Fibroblast of lung (primary cell): ENCODE results near the gene ENPP6. TPM values are rescaled to one million over a fixed set of nuclear protein-coding genes. Genes with fewer than 3 reads are reported as not detected.

Experiments
- DNase-seq, 2 donors: peaks; one replicate each; pipeline versions ENCODE4 v3.0.0 to v3.0.0-alpha.2; 2010; ENCODE audit warnings: low read depth in 2 of 2
- H2AFZ ChIP-seq: 2 replicates; pipeline ENCODE4 v1.5.1; 2012; ENCODE audit warnings: low read length, control low read depth, inconsistent platforms
- H3K27ac ChIP-seq: 2 replicates; pipeline ENCODE4 v1.5.1; 2011; ENCODE audit warnings: low read length, control low read depth; ENCODE audit not compliant: insufficient read depth
- H3K27me3 ChIP-seq: 2 replicates; pipeline ENCODE4 v1.5.1; 2011; ENCODE audit warnings: mild to moderate bottlenecking, low read length; ENCODE audit not compliant: control insufficient read depth, insufficient read depth
- H3K36me3 ChIP-seq: 2 replicates; pipeline ENCODE4 v1.5.1; 2011; ENCODE audit warnings: low read length; ENCODE audit not compliant: control insufficient read depth, insufficient read depth
- H3K4me1 ChIP-seq: 2 replicates; pipeline ENCODE4 v1.5.1; 2011; ENCODE audit warnings: low read length; ENCODE audit not compliant: control insufficient read depth, insufficient read depth; ENCODE audit errors: extremely low read depth
- H3K4me2 ChIP-seq: 2 replicates; pipeline ENCODE4 v1.5.1; 2011; ENCODE audit warnings: low read length, control low read depth; ENCODE audit not compliant: insufficient read depth; ENCODE audit errors: extremely low read depth
- H3K4me3 ChIP-seq, 4 experiments: fragments of 200-600 bp in 1 of 4; sonication (generic) in 1 of 4; replicated peaks in 1 of 4; 2 replicates each; pipeline ENCODE4 v1.5.1; 2011 to 2016; ENCODE audit warnings: low read length in 4 of 4, low read depth in 3 of 4, mild to moderate bottlenecking in 3 of 4, control low read depth in 2 of 4, inconsistent platforms in 1 of 4, mixed read lengths in 1 of 4; ENCODE audit not compliant: insufficient read depth in 1 of 4; ENCODE audit errors: control extremely low read depth in 1 of 4
- H3K79me2 ChIP-seq: 2 replicates; pipeline ENCODE4 v1.5.1; 2012; ENCODE audit warnings: mild to moderate bottlenecking, low read length, inconsistent platforms; ENCODE audit not compliant: control insufficient read depth, insufficient read depth
- H3K9ac ChIP-seq: 2 replicates; pipeline ENCODE4 v1.5.1; 2011; ENCODE audit warnings: mild to moderate bottlenecking, low read length, control low read depth; ENCODE audit not compliant: insufficient read depth
- H3K9me3 ChIP-seq: 2 replicates; pipeline ENCODE4 v1.5.1; 2012; ENCODE audit warnings: low read depth, low read length; ENCODE audit not compliant: control insufficient read depth, insufficient read depth
- H4K20me1 ChIP-seq: 2 replicates; pipeline ENCODE4 v1.5.1; 2011; ENCODE audit warnings: low read length; ENCODE audit not compliant: control insufficient read depth, insufficient read depth; ENCODE audit errors: extremely low read depth
- CTCF ChIP-seq, 2 donors: IDR thresholded peaks in 1 of 2; conservative IDR thresholded peaks in 1 of 2; 1 replicate in 1 of 2; 2 replicates in 1 of 2; pipeline ENCODE4 v1.5.1; 2011 to 2012; ENCODE audit warnings: low read length in 2 of 2, control low read depth in 1 of 2, inconsistent platforms in 1 of 2, low read depth in 1 of 2, mild to moderate bottlenecking in 1 of 2
- EZH2 ChIP-seq: IDR thresholded peaks from 2 replicates; pipeline ENCODE4 v1.5.1; 2012; ENCODE audit warnings: low read length, control low read depth, mild to moderate bottlenecking; ENCODE audit errors: missing control alignments
- polyA plus RNA-seq, 2 donors: library from polyadenylated mRNA; depleted of rRNA in 1 of 2; stranded (reverse) in 1 of 2; unstranded in 1 of 2; fragments of >200 nt; gene quantifications; 2 replicates each; pipeline ENCODE4 v1.2.1, GENCODE V29; 2011 to 2012; ENCODE audit warnings: missing spikeins in 1 of 2
- total RNA-seq: library from RNA; depleted of rRNA; stranded (reverse); fragments of >200 nt; gene quantifications from 2 replicates; pipeline ENCODE4 v1.2.1, GENCODE V29; 2014

The ENPP6 gene
- total and polyA plus RNA-seq, 2 donors (not counting 1 experiment from before 2014, with no cell fraction given), result 0.17 to 0.33 TPM

- TF ChIP-seq CTCF (conservative IDR thresholded peaks at IDR 0.05 in 1 of 2, IDR thresholded peaks at IDR 0.05 in 1 of 2; ENCODE audit: low read depth in 1 of 2, low read length in 2 of 2), result no peak
- TF ChIP-seq EZH2, result no peak
Measured at GRCh38 chr4:184153781-184154180, 63.9 kb downstream of the ENPP6 start.

GRCh38 chr4:184151988-184152485, 65.6 kb downstream of the ENPP6 start:
- Histone ChIP-seq H3K79me2 (no peaks in the 10 kb centered on the region), H3K9me3 (no peaks in the 10 kb centered on the region), H4K20me1 (no peaks in the 10 kb centered on the region), H3K4me1 (no peaks in the 10 kb centered on the region), H3K9ac (no peak overlapping the region), H3K27me3 (no peaks in the 10 kb centered on the region), H3K27ac (no peak overlapping the region), H3K4me3 (no peak overlapping the region), H3K4me2 (no peak overlapping the region), H3K36me3 (no peaks in the 10 kb centered on the region), H2AFZ (no peak overlapping the region)
- DNase-seq, result no peak
- no peak for TF ChIP-seq CTCF (conservative IDR thresholded peaks at IDR 0.05 in 1 of 2, IDR thresholded peaks at IDR 0.05 in 1 of 2; ENCODE audit: low read depth in 1 of 2, low read length in 2 of 2)
- no peak for TF ChIP-seq EZH2

More at GRCh38 chr4:184153781-184154180, 63.9 kb downstream of the ENPP6 start:
- no peak overlapping the region for H3K4me3 ChIP-seq
- H4K20me1 ChIP-seq, result no peaks in the 10 kb centered on the region
- no peak for DNase-seq
- no peaks in the 10 kb centered on the region for H3K36me3 ChIP-seq
- H3K9ac ChIP-seq, result no peak overlapping the region
- no peaks in the 10 kb centered on the region for H3K9me3 ChIP-seq
- no peaks in the 10 kb centered on the region for H3K79me2 ChIP-seq
- H3K4me2 ChIP-seq, result no peak overlapping the region
- no peak overlapping the region for H2AFZ ChIP-seq
- H3K27me3 ChIP-seq, result no peaks in the 10 kb centered on the region
- no peak overlapping the region for H3K27ac ChIP-seq
- H3K4me1 ChIP-seq, result no peaks in the 10 kb centered on the region

- Histone ChIP-seq H3K27ac (no peak overlapping the region), H3K4me3 (no peak overlapping the region), H4K20me1 (no peaks in the 10 kb centered on the region), H3K4me1 (no peaks in the 10 kb centered on the region), H2AFZ (no peak overlapping the region), H3K9ac (no peak overlapping the region), H3K36me3 (no peaks in the 10 kb centered on the region), H3K27me3 (no peaks in the 10 kb centered on the region), H3K9me3 (no peaks in the 10 kb centered on the region), H3K79me2 (no peaks in the 10 kb centered on the region), H3K4me2 (no peak overlapping the region)
- DNase-seq, result no peak
- TF ChIP-seq CTCF (conservative IDR thresholded peaks at IDR 0.05 in 1 of 2, IDR thresholded peaks at IDR 0.05 in 1 of 2; ENCODE audit: low read depth in 1 of 2, low read length in 2 of 2) (no peak), EZH2 (no peak)
Measured at GRCh38 chr4:184150102-184150839, 67.4 kb downstream of the ENPP6 start.
